ENCODE results near the gene SIMC1.

The SIMC1 gene

GRCh38 chr5:176388444-176389134, 150.4 kb downstream of the SIMC1 start, which contains the start of the genes HIGD2A and NOP16:
TSS of gene HIGD2A (plus strand) at chr5:176388751. CDS start at chr5:176388820, 69 bp downstream.
TSS of gene NOP16 (minus strand) at chr5:176388598. CDS start at chr5:176388539, 59 bp downstream.
- peak; percentile 99 for DNase-seq (ENCODE audit: low spot score)

- DNase-seq (ENCODE audit: low spot score): no peak
Measured at GRCh38 chr5:176389135-176390123, 151.2 kb downstream of the SIMC1 start.

GRCh38 chr5:176391479-176391878, 153.3 kb downstream of the SIMC1 start:
- DNase-seq (ENCODE audit: low spot score): no peak

- no peak for DNase-seq (ENCODE audit: low spot score)
Measured at GRCh38 chr5:176391999-176392398, 153.8 kb downstream of the SIMC1 start.

GRCh38 chr5:176392526-176392925, 154.3 kb downstream of the SIMC1 start:
- no peak for DNase-seq (ENCODE audit: low spot score)

GRCh38 chr5:176394096-176394495, 155.9 kb downstream of the SIMC1 start:
- DNase-seq (ENCODE audit: low spot score): no peak

GRCh38 chr5:176394881-176395675, 156.9 kb downstream of the SIMC1 start:
- no peak for DNase-seq (ENCODE audit: low spot score)

Data from hepatic stellate cell (primary cell).